Erythroblast (primary cell): ENCODE results near the gene SMARCD3.

Source experiments
- GATA1 ChIP-seq: IDR thresholded peaks from 2 replicates; pipeline ENCODE4 v1.6.1; 2011; ENCODE audit warnings: low read depth, mild to moderate bottlenecking, control low read depth, low read length, moderate library complexity
- POLR2A ChIP-seq: IDR thresholded peaks from 2 replicates; pipeline ENCODE4 v1.6.1; 2011; ENCODE audit warnings: mild to moderate bottlenecking, low read length

- no peak for TF ChIP-seq POLR2A
- no peak for TF ChIP-seq GATA1
Observed at GRCh38 chr7:151202836-151203235, 45.7 kb downstream of the SMARCD3 start.
